NCI-H82 treated with DMSO at 0.1 percent for 48 hours (cell line): ENCODE results near the gene BRPF1.

ENCODE experiments used
- DNase-seq: peaks from one replicate; lab custom pipeline; 2025; ENCODE audit not compliant: unreplicated experiment; lab: John Stamatoyannopoulos, UW

Gene BRPF1

GRCh38 chr3:9731206-9732079 lies at the start of gene BRPF1:
BRPF1 (plus strand) TSS chr3:9731735; CDS start chr3:9734141, 2,406 bp downstream.
- peak; percentile 94 for DNase-seq

- DNase-seq, result no peak
These were observed 49.4 kb upstream of the BRPF1 start for GRCh38 chr3:9682096-9682495.

GRCh38 chr3:9683426-9683825 lies 48.1 kb upstream of the BRPF1 start:
- DNase-seq, result no peak

GRCh38 chr3:9685216-9686049 lies 46.1 kb upstream of the BRPF1 start:
- DNase-seq, result no peak

- no peak for DNase-seq
These were observed 45.4 kb upstream of the BRPF1 start for GRCh38 chr3:9686050-9686550.

- no peak for DNase-seq
These were observed 44.8 kb upstream of the BRPF1 start for GRCh38 chr3:9686703-9687102.

GRCh38 chr3:9687514-9687913 lies 44.0 kb upstream of the BRPF1 start:
- DNase-seq, result no peak

- DNase-seq, result no peak
These were observed 42.6 kb upstream of the BRPF1 start for GRCh38 chr3:9688961-9689360.

- no peak for DNase-seq
These were observed 41.8 kb upstream of the BRPF1 start for GRCh38 chr3:9689757-9690156.

GRCh38 chr3:9690451-9691450 lies 40.8 kb upstream of the BRPF1 start:
- DNase-seq, result no peak

- no peak for DNase-seq
These were observed 39.9 kb upstream of the BRPF1 start for GRCh38 chr3:9691636-9692035.

GRCh38 chr3:9692416-9692815 lies 39.1 kb upstream of the BRPF1 start:
- no peak for DNase-seq

GRCh38 chr3:9695345-9695744 lies 36.2 kb upstream of the BRPF1 start:
- DNase-seq, result peak; percentile 45

- no peak for DNase-seq
These were observed 35.8 kb upstream of the BRPF1 start for GRCh38 chr3:9695746-9696145.

GRCh38 chr3:9696480-9697220 lies 34.9 kb upstream of the BRPF1 start:
- DNase-seq, result no peak

- no peak for DNase-seq
These were observed 33.6 kb upstream of the BRPF1 start for GRCh38 chr3:9697892-9698291.

- no peak for DNase-seq
These were observed 33.2 kb upstream of the BRPF1 start for GRCh38 chr3:9698293-9698692.

- DNase-seq, result no peak
These were observed 31.0 kb upstream of the BRPF1 start for GRCh38 chr3:9700536-9700935.

- no peak for DNase-seq
These were observed 30.5 kb upstream of the BRPF1 start for GRCh38 chr3:9701006-9701405.

- no peak for DNase-seq
These were observed 29.8 kb upstream of the BRPF1 start for GRCh38 chr3:9701711-9702110.
